Activated CD4-positive, CD25-positive, alpha-beta regulatory T cell treated with anti-CD3 and anti-CD28 coated beads, Interleukin-2, amount 50 U/mL, for 16 hours (primary cell): ENCODE data around the gene COLEC11.

Experiments
- DNase-seq: peaks from one replicate; pipeline ENCODE4 v3.0.0-alpha.2; 2020; ENCODE audit warnings: low read depth, low spot score

The COLEC11 gene

DNA sequence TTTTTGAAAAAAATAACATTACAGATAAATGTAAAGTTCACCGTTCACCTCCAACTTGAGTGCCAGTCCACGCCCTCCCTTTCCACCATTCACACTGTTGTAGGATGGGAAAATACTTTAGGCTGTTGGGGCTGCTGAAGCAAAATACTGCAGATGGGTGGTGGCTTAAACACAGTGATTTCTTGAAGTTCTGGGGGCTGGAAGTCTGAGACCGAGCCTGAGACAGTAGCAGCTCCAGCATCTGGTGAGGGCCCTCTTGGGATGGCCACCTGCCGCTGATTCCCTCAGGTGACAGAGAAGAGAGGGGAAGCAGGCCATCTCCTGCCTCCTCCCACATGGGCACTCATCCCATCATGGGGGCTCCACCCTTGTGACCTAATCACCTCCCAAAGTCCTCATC lies 80.8 kb downstream of the COLEC11 start:
- DNase-seq: no peak

DNA sequence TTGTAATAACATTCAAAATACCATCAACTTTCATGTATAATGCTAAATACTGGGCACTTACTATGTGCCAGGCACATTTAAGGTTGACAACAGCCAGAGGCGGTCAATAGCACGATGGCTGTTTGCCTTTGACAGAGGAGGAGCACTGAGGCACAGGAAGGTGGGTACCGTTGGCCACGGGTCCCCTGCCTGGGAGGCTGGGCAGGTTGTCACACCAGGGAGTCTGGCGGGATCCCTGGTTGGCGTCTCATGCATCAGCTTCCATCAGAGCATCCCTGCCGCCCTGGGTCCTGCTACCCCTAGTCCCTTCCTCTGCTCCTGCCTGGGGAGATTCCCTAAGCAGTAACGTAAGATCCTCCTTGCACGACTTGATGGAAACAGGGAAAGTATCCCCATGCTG lies 82.5 kb downstream of the COLEC11 start:
- no peak for DNase-seq

DNA sequence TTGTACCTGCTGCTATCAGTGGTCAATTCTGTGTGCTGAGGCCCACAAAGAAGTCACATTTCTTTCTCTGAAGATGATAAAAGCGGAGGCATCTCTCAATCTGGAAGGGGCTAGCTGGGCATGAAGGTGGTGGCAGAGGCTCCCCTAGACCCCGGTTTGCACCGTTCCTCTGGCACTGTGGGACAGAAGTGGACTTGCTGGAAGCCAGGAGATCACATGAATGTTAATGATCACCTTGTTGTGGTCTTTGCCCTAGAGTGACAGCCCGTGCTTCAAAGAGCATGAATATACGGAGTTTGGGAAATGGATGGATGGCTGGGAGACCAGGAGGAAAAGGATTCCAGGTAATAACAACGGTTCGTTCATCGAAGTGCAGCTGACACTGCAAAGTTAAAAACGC lies 83.3 kb downstream of the COLEC11 start:
- no peak for DNase-seq

DNA sequence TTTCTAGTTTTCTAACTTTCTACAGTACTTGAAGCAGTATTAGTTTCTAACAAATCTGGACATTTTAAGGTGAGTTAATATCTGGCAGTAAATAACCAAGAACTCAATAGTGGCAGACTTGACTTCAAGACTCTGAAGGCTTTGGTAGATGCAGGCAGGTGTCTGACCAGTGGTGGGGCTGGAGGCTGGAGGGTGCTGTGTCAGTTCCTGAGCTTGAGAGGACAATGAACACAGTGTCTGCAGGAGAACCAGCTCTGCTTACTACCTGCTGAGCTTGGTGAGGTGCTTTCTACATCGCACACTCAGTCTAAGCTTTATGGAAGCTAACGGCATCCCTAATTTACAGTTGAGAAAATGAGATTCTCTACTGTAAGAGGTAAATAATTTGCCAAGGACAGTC lies 84.3 kb downstream of the COLEC11 start:
- DNase-seq: no peak

DNA sequence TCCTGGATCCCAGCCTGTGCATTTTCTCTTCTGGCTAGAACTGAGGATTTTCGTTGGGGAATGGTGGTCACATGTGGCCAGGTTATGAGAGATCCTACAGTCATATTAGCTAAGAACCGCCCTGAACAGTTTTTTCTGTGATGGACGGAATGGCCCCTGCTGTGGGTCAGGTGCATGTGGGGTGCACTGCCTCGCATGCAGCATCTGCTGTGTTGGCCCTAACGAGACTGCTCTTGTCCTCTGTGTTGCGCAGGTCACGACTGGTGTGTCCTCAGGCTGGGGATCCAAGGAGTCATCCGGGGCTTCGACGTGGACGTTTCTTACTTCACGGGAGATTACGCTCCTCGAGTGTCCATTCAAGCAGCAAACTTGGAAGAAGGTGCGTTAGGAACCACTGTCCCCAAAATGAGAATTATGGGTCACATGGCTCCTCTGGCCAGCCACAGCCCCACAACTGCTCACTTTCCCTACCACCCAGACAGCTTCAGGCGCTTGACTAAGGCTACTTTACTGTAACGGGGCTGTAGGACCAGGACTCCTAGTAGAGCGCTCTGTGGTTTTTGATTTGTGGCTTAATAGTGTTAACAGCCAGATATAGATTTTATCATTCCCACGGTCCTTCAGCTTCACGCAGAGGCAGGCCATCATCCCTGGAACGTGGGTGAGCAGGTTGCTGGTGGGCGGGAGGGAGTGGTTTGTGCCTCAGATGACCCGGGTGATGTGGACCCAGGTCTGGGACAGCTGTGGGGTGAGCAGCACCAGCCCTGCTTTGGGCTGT lies 84.9 kb downstream of the COLEC11 start:
- no peak for DNase-seq

DNA sequence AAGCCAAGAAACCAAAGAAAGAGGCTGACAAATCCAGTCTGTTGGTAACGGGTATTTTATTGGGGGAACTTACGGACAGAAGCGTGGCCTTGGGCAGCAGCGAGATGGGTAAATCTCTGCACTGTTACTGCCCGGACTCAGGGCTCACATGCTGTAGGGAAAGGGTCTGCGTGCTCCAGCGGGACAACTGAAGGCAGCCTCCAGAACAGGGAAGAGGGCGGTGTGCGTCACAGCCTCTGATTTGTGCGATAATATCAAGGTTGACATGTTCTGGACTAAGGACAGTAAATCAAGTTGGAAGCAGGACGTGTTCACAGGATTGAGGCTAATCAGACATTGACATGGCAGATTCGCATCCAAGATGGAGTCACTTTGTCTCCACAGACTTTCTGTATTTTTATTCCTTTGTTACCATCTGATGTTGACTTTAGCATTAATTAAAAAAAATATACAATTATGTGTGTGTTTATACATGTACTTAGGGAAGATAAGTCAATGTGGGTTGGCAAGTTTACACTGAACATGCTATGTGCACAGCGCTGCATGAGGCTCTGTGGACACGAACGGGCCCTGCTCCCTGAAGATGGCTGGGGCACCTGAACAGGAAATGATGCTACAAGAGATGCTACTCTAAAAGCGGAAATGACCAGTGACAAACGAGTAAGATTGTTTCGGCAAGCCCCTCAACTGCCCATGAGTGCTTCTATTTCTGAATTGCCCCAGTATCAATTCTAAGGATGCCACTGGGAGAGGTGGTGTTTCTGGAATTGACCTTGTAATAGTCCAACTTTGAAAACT lies 85.8 kb downstream of the COLEC11 start:
- DNase-seq: no peak

DNA sequence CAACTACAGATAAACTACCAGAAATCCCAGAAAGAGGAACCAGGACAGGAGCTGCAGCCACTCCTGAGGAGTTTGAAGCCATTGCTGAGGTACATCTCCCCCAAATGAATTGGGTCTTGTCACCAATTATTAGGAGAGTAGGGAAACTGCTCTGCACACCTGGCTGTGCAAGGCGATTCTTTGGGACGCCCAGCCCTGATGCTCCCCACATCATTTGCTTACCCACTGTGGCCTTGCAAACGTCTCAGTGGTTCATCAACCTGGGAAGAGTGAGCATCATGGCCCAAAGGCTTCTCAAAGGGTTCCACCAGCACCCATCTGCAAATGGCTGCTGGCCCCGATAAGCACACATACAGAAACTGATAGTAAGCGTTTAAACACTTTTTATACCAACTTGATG lies 86.7 kb downstream of the COLEC11 start:
- DNase-seq: no peak

DNA sequence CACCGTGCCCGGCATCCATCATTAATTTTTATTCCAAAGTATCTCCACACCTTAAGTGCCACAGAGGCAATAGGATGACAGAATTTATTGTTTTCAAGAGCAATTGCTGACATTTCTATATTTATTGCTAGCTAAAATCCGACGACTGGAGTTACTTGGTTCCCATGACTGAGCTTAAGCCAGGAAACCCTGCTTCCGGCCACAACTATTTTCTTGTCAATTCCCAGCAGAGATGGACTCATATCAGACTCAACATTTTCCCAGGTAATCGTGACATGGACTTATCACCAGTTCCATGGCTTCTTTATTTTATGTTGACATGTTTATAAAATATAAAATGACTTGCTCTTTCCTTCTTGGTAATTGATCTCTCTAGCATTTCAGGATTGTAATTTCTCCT lies 87.9 kb downstream of the COLEC11 start:
- no peak for DNase-seq

DNA sequence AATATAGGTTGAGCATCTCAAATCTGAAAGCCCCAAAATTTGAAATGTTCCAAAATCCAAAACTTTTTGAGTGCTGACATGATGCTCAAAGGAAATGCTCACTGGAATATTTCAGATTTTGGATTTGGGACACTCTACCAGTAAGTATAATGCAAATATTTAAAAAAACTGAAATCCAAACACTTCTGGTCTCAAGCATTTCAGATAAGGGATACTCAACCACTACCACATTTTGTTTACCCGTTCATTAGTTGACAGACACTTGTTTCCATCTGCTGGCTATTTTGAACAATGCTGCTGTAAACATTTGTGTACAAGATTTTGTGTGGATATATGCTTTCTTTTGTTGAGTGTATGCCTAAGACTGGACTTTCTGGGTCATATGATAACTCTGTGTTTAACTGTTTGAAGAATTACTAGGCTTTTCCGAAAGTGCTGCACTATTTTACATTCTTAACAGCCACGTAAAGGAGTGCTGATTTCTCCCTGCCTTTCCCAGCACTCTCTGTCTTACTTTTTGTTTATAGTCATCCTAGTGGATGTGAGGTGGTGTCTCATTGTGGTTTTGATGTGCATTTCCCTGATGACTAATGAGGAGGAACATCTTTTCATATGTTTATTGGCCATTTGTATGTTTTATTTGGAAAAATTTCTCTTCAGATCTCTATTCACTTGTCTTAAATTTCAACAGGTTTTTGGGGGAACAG lies 89.0 kb downstream of the COLEC11 start:
- DNase-seq: no peak

DNA sequence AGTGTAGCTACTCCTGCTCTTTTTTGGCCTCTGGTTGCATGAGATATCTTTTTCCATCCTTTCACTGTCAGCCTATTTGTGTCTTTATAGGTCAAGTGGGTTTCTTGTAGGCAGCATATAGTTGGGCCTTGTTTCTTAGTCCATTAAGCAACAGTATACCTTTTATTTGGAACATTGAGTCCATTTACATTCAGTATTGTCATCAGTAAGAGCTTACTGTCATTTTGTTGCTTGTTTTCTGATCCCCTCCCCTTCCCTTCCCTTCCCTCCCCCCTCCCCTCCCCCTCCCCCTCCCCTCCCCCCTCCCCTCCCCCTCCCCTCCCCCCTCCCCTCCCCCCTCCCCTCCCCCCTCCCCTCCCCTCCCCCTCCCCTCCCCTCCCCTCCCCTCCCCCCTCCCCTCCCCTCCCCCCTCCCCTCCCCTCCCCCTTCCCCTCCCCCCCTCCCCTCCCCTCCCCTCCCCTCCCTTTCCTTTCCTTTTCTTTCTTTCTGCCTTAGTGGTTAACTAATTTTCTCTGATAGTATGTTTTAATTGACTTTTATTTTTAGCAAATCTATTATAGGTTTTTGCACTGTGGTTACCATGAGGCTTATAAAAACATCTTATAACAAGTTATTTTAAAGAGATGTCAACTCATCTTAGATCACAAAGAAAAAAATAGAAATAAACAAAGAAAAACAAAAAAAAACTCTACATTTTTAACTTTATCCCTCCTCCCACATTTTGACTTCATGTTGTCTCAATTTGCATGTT lies 95.3 kb downstream of the COLEC11 start:
- DNase-seq: no peak

DNA sequence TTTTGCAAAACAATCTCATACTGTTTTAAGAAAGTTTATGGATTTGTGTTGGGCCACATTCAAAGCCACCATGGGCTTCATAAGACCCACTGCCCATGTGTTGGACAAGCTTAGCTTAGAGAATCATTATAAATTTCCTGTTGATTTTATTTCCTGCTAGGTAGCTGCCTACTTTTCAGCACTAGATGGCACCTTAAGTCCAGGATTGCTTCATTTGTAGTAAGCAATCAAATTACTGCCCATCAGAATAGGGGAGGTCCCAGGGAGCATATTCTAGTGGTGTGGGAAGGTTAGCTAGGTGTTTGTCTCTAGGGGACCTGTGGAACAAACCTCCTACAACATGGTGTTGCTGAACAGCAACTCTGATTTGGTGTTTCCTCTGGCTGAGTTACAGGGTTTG lies 97.5 kb downstream of the COLEC11 start:
- no peak for DNase-seq
